Small intestine (tissue), 7 donors: ENCODE measurements around the gene CEP70. TPM values are rescaled to one million over a fixed set of nuclear protein-coding genes. Genes with fewer than 3 reads are reported as not detected.

Experiments
- DNase-seq, 2 donors: peaks; one replicate each; pipeline versions ENCODE4 v3.0.0 to v3.0.0-alpha.2; 2013
- FAIRE-seq: peaks from 2 replicates; lab custom pipeline; 2012; peaks lifted over from hg19 to GRCh38; lab: Jason Lieb, UNC
- H3K27ac ChIP-seq, 3 donors: one replicate each; pipeline ENCODE4 v1.5.1; 2013; ENCODE audit warnings: low read length in 2 of 3, mild to moderate bottlenecking in 2 of 3, control low read depth in 1 of 3, inconsistent platforms in 1 of 3, low read depth in 1 of 3, moderate library complexity in 1 of 3
- H3K27me3 ChIP-seq, 3 donors: one replicate each; pipeline ENCODE4 v1.6.1; 2013; ENCODE audit warnings: low read length in 3 of 3, inconsistent platforms in 1 of 3; ENCODE audit not compliant: control insufficient read depth in 3 of 3, insufficient read depth in 3 of 3
- H3K36me3 ChIP-seq, 3 donors: one replicate each; pipeline ENCODE4 v1.6.1; 2013; ENCODE audit warnings: low read length in 3 of 3, inconsistent platforms in 1 of 3, low read depth in 1 of 3, mild to moderate bottlenecking in 1 of 3, moderate library complexity in 1 of 3; ENCODE audit not compliant: control insufficient read depth in 3 of 3, insufficient read depth in 2 of 3
- H3K4me1 ChIP-seq, 3 donors: one replicate each; pipeline ENCODE4 v1.6.1; 2013; ENCODE audit warnings: low read length in 2 of 3, inconsistent platforms in 1 of 3, low read depth in 1 of 3, mild to moderate bottlenecking in 1 of 3, moderate library complexity in 1 of 3; ENCODE audit not compliant: control insufficient read depth in 3 of 3, insufficient read depth in 2 of 3
- H3K4me3 ChIP-seq, 3 donors: one replicate each; pipeline ENCODE4 v1.5.1; 2013; ENCODE audit warnings: low read length in 3 of 3, control low read depth in 1 of 3, inconsistent platforms in 1 of 3, low read depth in 1 of 3, mild to moderate bottlenecking in 1 of 3, moderate library complexity in 1 of 3
- H3K9me3 ChIP-seq, 2 donors: one replicate each; pipeline ENCODE4 v1.6.1; 2013; ENCODE audit warnings: low read depth in 1 of 2, low read length in 1 of 2; ENCODE audit not compliant: control insufficient read depth in 2 of 2, insufficient read depth in 1 of 2
- WGBS, 3 donors: extraction: QIAGEN DNeasy Blood & Tissue Kit; methylation state at CpG; one replicate each; pipeline ENCODE4 v1.1.7; 2013; 5-methylcytosine and 5-hydroxymethylcytosine counted together
- polyA plus RNA-seq, 4 donors: library from polyadenylated mRNA; stranded (reverse) in 3 of 4; unstranded in 1 of 4; fragments of 200-250 nt in 3 of 4; fragments of 120-200 nt in 1 of 4; gene quantifications; one replicate each; pipeline versions ENCODE4 v1.2.1 to v1.2.3, GENCODE V29; 2013
- donor health status: healthy with polysubstance abuse.
- donor health status: control.
- donor health status: control.
- donor health status: Bipolar disorder and iron deficiency.
- donor health status: healthy.

The CEP70 gene
- polyA plus RNA-seq, 4 donors, result 15.2 to 23.5 (median 20.4) TPM

GRCh38 chr3:138445654-138446053 lies 148.4 kb downstream of the CEP70 start:
- Histone ChIP-seq H3K4me1 (peaks cover 0 to 14% (median 0%) of the 10 kb centered on the region in 3 donors), H3K27me3 (no peaks in the 10 kb centered on the region), H3K9me3 (no peaks in the 10 kb centered on the region), H3K36me3 (peaks cover 0 to 3% (median 0%) of the 10 kb centered on the region in 3 donors), H3K4me3 (no peak overlapping the region), H3K27ac (no peak overlapping the region)
- no peak for DNase-seq
- no peak for FAIRE-seq
- 86 to 89% (median 88%) methylated on average over 4 of the region's 4 CpGs for WGBS, 3 donors

- FAIRE-seq (no peak), DNase-seq (no peak)
- peaks cover 0 to 14% (median 0%) of the 10 kb centered on the region in 3 donors for H3K4me1 ChIP-seq
- H3K27me3 ChIP-seq, result no peaks in the 10 kb centered on the region
- no peak overlapping the region for H3K27ac ChIP-seq
- WGBS, 3 donors, result 88 to 97% (median 89%) methylated on average over 7 of the region's 7 CpGs
- H3K9me3 ChIP-seq, result no peaks in the 10 kb centered on the region
- H3K36me3 ChIP-seq, result peaks cover 0 to 3% (median 0%) of the 10 kb centered on the region in 3 donors
- H3K4me3 ChIP-seq, result no peak overlapping the region
Measured at GRCh38 chr3:138445236-138445635, 148.8 kb downstream of the CEP70 start.

Other genes starting within 250 kb of the CEP70 start
- 10 to 100 TPM in 1 of 4 donors, 1 to 10 TPM in 2, under 1 TPM in 1; 0.45 to 10.1 (median 3.6) TPM for gene MRAS, start 245.7 kb downstream of the CEP70 start, polyA plus RNA-seq
- 1 to 10 TPM in 1 of 4 donors, under 1 TPM in 2, not detected in 1; 0.22 to 1.4 (median 0.31) TPM for gene ESYT3, start 159.6 kb downstream of the CEP70 start, polyA plus RNA-seq
- gene FAIM, start 14.5 kb upstream of the CEP70 start, polyA plus RNA-seq, result 10 to 100 TPM in 2 of 4 donors, 1 to 10 TPM in 2; 4.1 to 10.4 (median 7.2) TPM
- gene PIK3CB, start 240.7 kb upstream of the CEP70 start, polyA plus RNA-seq, result 10 to 100 TPM; 16.2 to 57.1 (median 19.2) TPM